HepG2 (cell line): Measurements from ENCODE around the gene CDCP1. TPM values are rescaled to one million over a fixed set of nuclear protein-coding genes. Genes with fewer than 3 reads are reported as not detected.

Experiments used
- ATAC-seq: fragments of 200-7000 bp; cut with Tn5 transposase; 3 replicates; pipeline ENCODE4 v1.9.1; 2020; ENCODE audit warnings: mild to moderate bottlenecking, moderate library complexity
- BruUV-seq: library from RNA; stranded (reverse); fragments of 400-500 nt; replicated peaks from 2 replicates; lab custom pipeline; 2021; lab: Mats Ljungman, UMichigan
- CTCF ChIA-PET: fragments of 300-600 bp; formaldehyde crosslinking; extraction: SDS; loops from one replicate; lab custom pipeline; 2021; ENCODE audit warnings: low total read pairs, inconsistent platforms, low intra/inter-chr PET ratio; lab: Yijun Ruan, JAX
- POLR2A ChIA-PET: fragments of 350-600 bp; sonication (Branson Sonifier 250); formaldehyde crosslinking; loops from one replicate; lab custom pipeline; 2020; ENCODE audit warnings: antibody characterized with exemption, inconsistent platforms; lab: Yijun Ruan, JAX
- DNase-seq: peaks from one replicate; pipeline ENCODE4 v3.0.0-alpha.2; 2015; ENCODE audit warnings: low spot score
- FAIRE-seq: peaks from 3 replicates; lab custom pipeline; 2011; peaks lifted over from hg19 to GRCh38; lab: Jason Lieb, UNC
- H2AFZ ChIP-seq: one replicate; pipeline ENCODE4 v1.6.1; 2011; ENCODE audit warnings: low read length, inconsistent platforms
- H3K27ac ChIP-seq: fragments of 300-600 bp; 3 replicates; pipeline ENCODE4 v1.8.0; 2011; ENCODE audit warnings: mixed run types, mild to moderate bottlenecking, mixed read lengths, low read length, inconsistent platforms; ENCODE audit not compliant: insufficient read depth; ENCODE audit errors: extremely low read length
- H3K27me3 ChIP-seq, 2 experiments: fragments of 200-600 bp in 1 of 2; 2 replicates in 1 of 2; 3 replicates in 1 of 2; pipeline versions ENCODE4 v1.6.0 to v1.8.0; 2011; ENCODE audit warnings: low read length in 2 of 2, mild to moderate bottlenecking in 2 of 2, moderate library complexity in 2 of 2, inconsistent platforms in 1 of 2; ENCODE audit not compliant: insufficient read depth in 2 of 2, control insufficient read depth in 1 of 2
- H3K36me3 ChIP-seq, 2 experiments: fragments of 200-600 bp in 1 of 2; replicated peaks in 1 of 2; 2 replicates in 1 of 2; 3 replicates in 1 of 2; pipeline versions ENCODE4 v1.5.1 to v1.8.0; 2011; ENCODE audit warnings: low read length in 2 of 2, inconsistent platforms in 1 of 2; ENCODE audit not compliant: insufficient read depth in 2 of 2, control insufficient read depth in 1 of 2
- H3K4me1 ChIP-seq: 2 replicates; pipeline ENCODE4 v1.5.1; 2012; ENCODE audit warnings: low read length, inconsistent platforms; ENCODE audit not compliant: insufficient read depth
- H3K4me2 ChIP-seq: 2 replicates; pipeline ENCODE4 v1.6.0; 2011; ENCODE audit warnings: low read depth, low read length, inconsistent platforms
- H3K4me3 ChIP-seq, 3 experiments: fragments of 200-600 bp in 1 of 3; sonication (generic), shearing (Covaris generic) in 1 of 3; replicated peaks in 1 of 3; 2 replicates each; pipeline ENCODE4 v1.5.1; 2011 to 2016; ENCODE audit warnings: low read length in 3 of 3, inconsistent platforms in 2 of 3, low read depth in 2 of 3, mild to moderate bottlenecking in 2 of 3, control low read depth in 1 of 3, mixed read lengths in 1 of 3; ENCODE audit not compliant: insufficient read depth in 1 of 3
- H3K79me2 ChIP-seq: one replicate; pipeline ENCODE4 v1.6.1; 2011; ENCODE audit warnings: low read length, inconsistent platforms; ENCODE audit not compliant: insufficient read depth
- H3K9ac ChIP-seq: 2 replicates; pipeline ENCODE4 v1.6.0; 2011; ENCODE audit warnings: mild to moderate bottlenecking, low read depth, low read length, inconsistent platforms; ENCODE audit not compliant: insufficient read depth
- H3K9me3 ChIP-seq: 2 replicates; pipeline ENCODE4 v1.5.1; 2012; ENCODE audit warnings: mild to moderate bottlenecking, low read length
- H4K20me1 ChIP-seq: 2 replicates; pipeline ENCODE4 v1.6.0; 2011; ENCODE audit warnings: inconsistent platforms, mild to moderate bottlenecking, low read length, moderate library complexity; ENCODE audit not compliant: insufficient read depth
- ARHGAP35 ChIP-seq: sonication (generic); formaldehyde crosslinking; IDR thresholded peaks from 2 replicates; pipeline ENCODE4 v1.9.0; 2022; ENCODE audit warnings: mild to moderate bottlenecking, inconsistent platforms, moderate library complexity, missing genetic modification reagents, borderline replicate concordance
- ESRRA ChIP-seq: sonication (generic); formaldehyde crosslinking; IDR thresholded peaks from 2 replicates; pipeline ENCODE4 v1.5.1; 2020; ENCODE audit warnings: mild to moderate bottlenecking, low read depth, missing genetic modification reagents
- HNRNPK ChIP-seq: fragments of 200-400 bp; formaldehyde crosslinking; IDR thresholded peaks from 2 replicates; pipeline ENCODE4 v1.6.1; 2018; ENCODE audit warnings: low read length, low read depth, moderate library complexity, mild to moderate bottlenecking; ENCODE audit not compliant: poor library complexity, severe bottlenecking
- PAX8 ChIP-seq: sonication (generic); formaldehyde crosslinking; IDR thresholded peaks from 2 replicates; pipeline ENCODE4 v1.8.0; 2022; ENCODE audit warnings: mild to moderate bottlenecking, missing genetic modification reagents, borderline replicate concordance
- RNF2 ChIP-seq: fragments of 450-650 bp; conservative IDR thresholded peaks from 2 replicates; pipeline ENCODE4 v1.6.1; 2016; ENCODE audit warnings: low read depth
- SNAI1 ChIP-seq: sonication (generic); formaldehyde crosslinking; IDR thresholded peaks from 2 replicates; pipeline ENCODE4 v1.5.0; 2020; ENCODE audit warnings: mild to moderate bottlenecking, missing genetic modification reagents, borderline replicate concordance
- ZBTB33 ChIP-seq: sonication (generic); formaldehyde crosslinking; IDR thresholded peaks from 2 replicates; pipeline ENCODE4 v1.4.0; 2020; ENCODE audit warnings: missing genetic modification reagents
- ZKSCAN8 ChIP-seq: IDR thresholded peaks from 2 replicates; pipeline ENCODE4 v1.6.1; 2016; ENCODE audit warnings: borderline replicate concordance, missing genetic modification reagents, missing compliant biosample characterization
- ZNF253 ChIP-seq: sonication (generic); formaldehyde crosslinking; IDR thresholded peaks from 2 replicates; pipeline ENCODE4 v1.8.0; 2022; ENCODE audit warnings: mild to moderate bottlenecking, missing genetic modification reagents, borderline replicate concordance
- ZNF275 ChIP-seq: sonication (generic); formaldehyde crosslinking; IDR thresholded peaks from 2 replicates; pipeline ENCODE4 v1.8.0; 2022; ENCODE audit warnings: missing genetic modification reagents, mild to moderate bottlenecking, inconsistent platforms, borderline replicate concordance
- ZNF644 ChIP-seq: IDR thresholded peaks from 2 replicates; pipeline ENCODE4 v1.6.1; 2016; ENCODE audit warnings: low read depth
- whole genome bisulfite sequencing: methylation state at CpG from one replicate; pipeline ENCODE4 v1.1.6; 2017; ENCODE audit warnings: low lambda C conversion rate; 5-methylcytosine and 5-hydroxymethylcytosine counted together
- in situ Hi-C: cut with HindIII; loops from 2 replicates; pipeline ENCODE4 v1.10.0; 2017; ENCODE audit warnings: low pct_unique_long_range_greater_than_20kb; ENCODE audit not compliant: extremely low pct_ligation_motif_present
- intact Hi-C: fragments of 100-400 bp; cut with micrococcal nuclease; formaldehyde crosslinking; loops from one replicate; pipeline ENCODE4 v1.10.0; 2022; ENCODE audit not compliant: unreplicated experiment
- polyA plus RNA-seq, 8 experiments: library from polyadenylated mRNA; depleted of rRNA in 3 of 8; stranded (reverse) in 7 of 8; unstranded in 1 of 8; fragments of >200 nt; fragmentation: Illumina TruSeq in 4 of 8; extraction: Trizol in 4 of 8; gene quantifications; 2 replicates each; pipeline versions ENCODE4 v1.2.1 to v1.2.3, GENCODE V29; 2011 to 2016; ENCODE audit warnings: low read depth in 4 of 8, missing spikeins in 1 of 8, mixed read lengths in 1 of 8; ENCODE audit not compliant: insufficient read depth in 1 of 8
- total RNA-seq, 5 experiments: library from RNA; depleted of rRNA; stranded (reverse); fragments of >200 nt; fragmentation: Illumina TruSeq; extraction: Trizol; gene quantifications; 2 replicates each; pipeline ENCODE4 v1.2.3, GENCODE V29; 2016; ENCODE audit warnings: low read depth in 1 of 5
- TF ChIP-seq, protein P1 (sequence below): sonication (generic); formaldehyde crosslinking; IDR thresholded peaks from 2 replicates; pipeline ENCODE4 v1.5.0; 2020; ENCODE audit warnings: missing genetic modification reagents
- TF ChIP-seq, protein P2 (sequence below): fragments of 450-650 bp; IDR thresholded peaks from 2 replicates; pipeline ENCODE4 v1.6.1; 2017

Gene CDCP1
- total and polyA plus RNA-seq, 2 of the 13 experiments (the other 11 are each of a cell fraction or from before 2014, with no cell fraction given) = 0.11 to 0.18 TPM

GRCh38 chr3:45084820-45085816 lies 61.1 kb downstream of the CDCP1 start (continued):
- TF ChIP-seq, protein P1, sequence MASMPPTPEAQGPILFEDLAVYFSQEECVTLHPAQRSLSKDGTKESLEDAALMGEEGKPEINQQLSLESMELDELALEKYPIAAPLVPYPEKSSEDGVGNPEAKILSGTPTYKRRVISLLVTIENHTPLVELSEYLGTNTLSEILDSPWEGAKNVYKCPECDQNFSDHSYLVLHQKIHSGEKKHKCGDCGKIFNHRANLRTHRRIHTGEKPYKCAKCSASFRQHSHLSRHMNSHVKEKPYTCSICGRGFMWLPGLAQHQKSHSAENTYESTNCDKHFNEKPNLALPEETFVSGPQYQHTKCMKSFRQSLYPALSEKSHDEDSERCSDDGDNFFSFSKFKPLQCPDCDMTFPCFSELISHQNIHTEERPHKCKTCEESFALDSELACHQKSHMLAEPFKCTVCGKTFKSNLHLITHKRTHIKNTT (CRISPR knock-in tag) = no peak
- TF ChIP-seq ZNF644 (CRISPR knock-in tag) = no peak
- TF ChIP-seq HNRNPK = no peak
- TF ChIP-seq ZBTB33 (CRISPR knock-in tag) = no peak
- no peak for TF ChIP-seq ZNF253 (CRISPR knock-in tag)
- no peak for TF ChIP-seq PAX8 (CRISPR knock-in tag)
- TF ChIP-seq ZKSCAN8 (CRISPR knock-in tag) = no peak
- TF ChIP-seq RNF2 = no peak

DNA sequence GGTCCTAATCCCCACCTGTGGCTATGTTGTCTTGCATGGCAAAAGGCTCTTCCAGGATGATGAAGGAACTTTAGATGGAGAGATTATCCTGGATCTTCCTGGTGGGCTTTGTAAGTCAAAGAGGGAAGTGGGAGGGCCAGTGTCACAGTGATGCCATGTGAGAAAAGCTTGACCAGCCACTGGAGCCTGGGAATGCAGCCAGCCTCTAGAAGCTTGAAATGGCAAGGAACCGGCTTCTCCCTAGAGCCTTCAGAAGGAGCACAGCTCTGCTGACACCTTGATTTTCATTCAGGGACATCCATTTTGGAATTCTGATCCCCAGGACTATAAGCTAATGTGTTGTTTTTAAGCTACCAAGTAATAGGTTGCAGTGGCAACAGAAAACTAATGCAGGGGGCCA lies 61.8 kb downstream of the CDCP1 start:
- H3K9ac ChIP-seq = no peak overlapping the region
- H3K36me3 ChIP-seq = no peaks in the 10 kb centered on the region
- no peak overlapping the region for H3K4me3 ChIP-seq
- H2AFZ ChIP-seq = no peak overlapping the region
- no peak for TF ChIP-seq ZNF275
- no peak for TF ChIP-seq ZKSCAN8 (CRISPR knock-in tag)
- TF ChIP-seq ARHGAP35 = no peak
- no peak for TF ChIP-seq SNAI1 (CRISPR knock-in tag)
- TF ChIP-seq, protein P2, sequence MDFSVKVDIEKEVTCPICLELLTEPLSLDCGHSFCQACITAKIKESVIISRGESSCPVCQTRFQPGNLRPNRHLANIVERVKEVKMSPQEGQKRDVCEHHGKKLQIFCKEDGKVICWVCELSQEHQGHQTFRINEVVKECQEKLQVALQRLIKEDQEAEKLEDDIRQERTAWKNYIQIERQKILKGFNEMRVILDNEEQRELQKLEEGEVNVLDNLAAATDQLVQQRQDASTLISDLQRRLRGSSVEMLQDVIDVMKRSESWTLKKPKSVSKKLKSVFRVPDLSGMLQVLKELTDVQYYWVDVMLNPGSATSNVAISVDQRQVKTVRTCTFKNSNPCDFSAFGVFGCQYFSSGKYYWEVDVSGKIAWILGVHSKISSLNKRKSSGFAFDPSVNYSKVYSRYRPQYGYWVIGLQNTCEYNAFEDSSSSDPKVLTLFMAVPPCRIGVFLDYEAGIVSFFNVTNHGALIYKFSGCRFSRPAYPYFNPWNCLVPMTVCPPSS = no peak
- no peak for TF ChIP-seq ESRRA
- TF ChIP-seq, all 625 proteins: peak for 0
- no peak for DNase-seq
- 100% methylated on average over 1 of the region's 1 CpG for WGBS
- Histone ChIP-seq H3K9me3 (no peaks in the 10 kb centered on the region), H3K4me1 (peaks cover 1% of the 10 kb centered on the region; the same call in 1 of the 2 replicates), H4K20me1 (no peaks in the 10 kb centered on the region), H3K27me3 (peaks cover 0 to 1% of the 10 kb centered on the region in 2 experiments; a peak in 1 of 5 replicates), H3K27ac (no peak overlapping the region), H3K4me2 (no peak overlapping the region), H3K79me2 (no peaks in the 10 kb centered on the region)
- intact Hi-C loops = no loop called here
- ATAC-seq = no peak
- in situ Hi-C loops = no loop called here
- no TSS peak for BruUV-seq
- no peak for FAIRE-seq
- ChIA-PET CTCF (no interaction called here), POLR2A (no interaction called here)
